ENCODE measurements around the gene TOR2A. TPM values are rescaled to one million over a fixed set of nuclear protein-coding genes. Genes with fewer than 3 reads are reported as not detected.

The TOR2A gene
- total and polyA plus RNA-seq, 9 donors = 2.8 to 12.6 (median 9.9) TPM

DNA sequence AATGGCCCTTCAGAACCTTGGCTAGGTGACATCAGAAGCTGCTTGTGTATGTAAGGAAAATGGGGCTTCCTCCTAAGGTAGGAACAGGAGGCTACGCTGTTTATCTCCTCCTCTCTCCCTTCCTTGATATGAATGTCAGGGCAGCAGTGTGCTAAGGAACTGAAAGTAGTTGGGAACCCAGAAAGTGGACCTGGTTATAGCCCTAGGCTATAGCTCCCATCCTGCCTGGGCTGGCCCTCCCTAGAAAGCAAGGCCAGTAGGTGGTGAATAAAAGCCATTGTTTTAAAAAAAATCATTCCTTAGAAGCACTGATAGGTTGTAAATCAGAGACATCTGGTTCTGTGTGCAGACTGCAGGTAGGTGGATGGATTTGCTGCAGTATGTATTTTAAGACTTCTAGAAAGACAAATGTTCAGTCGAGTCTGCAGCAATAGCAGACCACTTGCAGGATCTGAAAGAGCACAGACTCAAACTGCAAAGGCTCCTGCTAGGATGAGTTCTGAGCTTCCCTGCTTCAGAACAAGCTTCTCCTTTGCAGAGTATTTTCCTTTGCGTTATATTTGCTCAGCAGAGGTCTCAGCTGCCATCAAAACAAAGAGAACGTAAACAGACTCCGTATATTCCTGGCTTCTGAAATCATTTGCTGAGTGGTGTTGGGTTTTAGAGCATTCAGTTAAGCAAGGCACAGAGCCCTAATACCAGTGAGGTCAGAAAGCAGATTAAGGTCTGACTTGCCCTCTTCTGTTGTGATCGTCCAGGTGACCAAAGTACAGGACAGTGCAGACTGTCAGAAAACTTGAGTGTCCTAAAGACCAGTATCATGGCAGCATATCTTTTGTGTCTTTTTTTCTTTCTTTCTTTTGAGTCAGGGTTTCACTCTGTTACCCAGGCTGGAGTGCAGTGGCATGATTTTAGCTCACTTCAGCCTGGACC, 48.4 kb downstream of the TOR2A start:
- H3K9me3 ChIP-seq = no peaks in the 10 kb centered on the region
- WGBS, 3 donors = 75 to 88% (median 79%) methylated on average over 6 of the region's 6 CpGs
- no peaks in the 10 kb centered on the region for H3K4me1 ChIP-seq (ENCODE audit: insufficient read depth)
- no peaks in the 10 kb centered on the region for H3K36me3 ChIP-seq
- H3K4me3 ChIP-seq = no peak overlapping the region
- intact Hi-C loops (cut with DNase I) = no loop called here
- TF ChIP-seq, protein P1, sequence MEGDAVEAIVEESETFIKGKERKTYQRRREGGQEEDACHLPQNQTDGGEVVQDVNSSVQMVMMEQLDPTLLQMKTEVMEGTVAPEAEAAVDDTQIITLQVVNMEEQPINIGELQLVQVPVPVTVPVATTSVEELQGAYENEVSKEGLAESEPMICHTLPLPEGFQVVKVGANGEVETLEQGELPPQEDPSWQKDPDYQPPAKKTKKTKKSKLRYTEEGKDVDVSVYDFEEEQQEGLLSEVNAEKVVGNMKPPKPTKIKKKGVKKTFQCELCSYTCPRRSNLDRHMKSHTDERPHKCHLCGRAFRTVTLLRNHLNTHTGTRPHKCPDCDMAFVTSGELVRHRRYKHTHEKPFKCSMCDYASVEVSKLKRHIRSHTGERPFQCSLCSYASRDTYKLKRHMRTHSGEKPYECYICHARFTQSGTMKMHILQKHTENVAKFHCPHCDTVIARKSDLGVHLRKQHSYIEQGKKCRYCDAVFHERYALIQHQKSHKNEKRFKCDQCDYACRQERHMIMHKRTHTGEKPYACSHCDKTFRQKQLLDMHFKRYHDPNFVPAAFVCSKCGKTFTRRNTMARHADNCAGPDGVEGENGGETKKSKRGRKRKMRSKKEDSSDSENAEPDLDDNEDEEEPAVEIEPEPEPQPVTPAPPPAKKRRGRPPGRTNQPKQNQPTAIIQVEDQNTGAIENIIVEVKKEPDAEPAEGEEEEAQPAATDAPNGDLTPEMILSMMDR (IDR thresholded peaks at IDR 0.05) = no peak
- TF ChIP-seq POLR2A (IDR thresholded peaks at IDR 0.05) = no peak
- no peak for TF ChIP-seq EP300 (IDR thresholded peaks at IDR 0.05)
- no peak overlapping the region for H3K27ac ChIP-seq
- H3K27me3 ChIP-seq = no peaks in the 10 kb centered on the region
- no peak for DNase-seq

DNA sequence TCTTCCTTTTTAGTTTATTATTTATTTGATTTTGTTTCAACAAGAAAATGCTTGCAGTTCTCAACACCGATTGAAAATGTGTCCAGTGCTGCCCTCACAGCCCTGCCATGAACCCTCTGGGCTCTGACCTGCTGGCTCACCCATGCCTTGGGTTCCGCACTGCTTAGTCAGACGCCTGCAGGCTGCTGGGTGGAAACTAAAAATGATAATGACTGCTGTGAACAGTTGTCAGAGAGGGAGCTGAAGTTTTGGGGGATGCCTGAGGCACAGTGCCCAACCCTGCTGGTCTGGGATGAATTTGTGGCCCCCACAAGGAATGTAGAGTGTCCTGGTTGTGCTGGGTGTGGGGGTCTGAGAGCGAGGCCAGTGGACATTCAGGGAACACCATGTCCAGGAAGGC, 50.5 kb downstream of the TOR2A start:
- no peaks in the 10 kb centered on the region for H3K4me1 ChIP-seq (ENCODE audit: insufficient read depth)
- intact Hi-C loops (cut with DNase I) = no loop called here
- no peak for DNase-seq
- no peaks in the 10 kb centered on the region for H3K36me3 ChIP-seq
- H3K27ac ChIP-seq = no peak overlapping the region
- H3K27me3 ChIP-seq = no peaks in the 10 kb centered on the region
- 79 to 81% (median 80%) methylated on average over 4 of the region's 4 CpGs for WGBS, 3 donors
- no peak for TF ChIP-seq POLR2A (IDR thresholded peaks at IDR 0.05)
- no peaks in the 10 kb centered on the region for H3K9me3 ChIP-seq
- H3K4me3 ChIP-seq = no peak overlapping the region

DNA sequence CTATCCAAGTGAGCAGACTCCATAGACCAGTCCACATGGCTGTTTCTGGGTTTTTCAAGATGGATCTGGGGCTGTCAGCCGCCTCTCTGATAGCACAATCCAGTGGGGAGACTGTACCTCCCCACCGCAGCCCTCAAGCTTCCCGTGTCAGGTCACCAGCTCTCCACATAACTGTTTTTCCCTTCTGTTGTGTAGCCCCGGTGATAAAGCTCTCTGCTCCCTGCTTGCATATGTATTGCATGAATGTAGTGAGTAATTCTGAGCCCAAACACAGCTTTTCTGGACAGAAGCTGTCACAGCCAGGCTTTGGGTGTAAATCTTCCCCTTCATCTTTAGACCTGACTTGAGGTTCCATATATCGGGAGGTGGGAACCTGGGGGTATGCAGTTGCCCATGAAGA, 51.4 kb downstream of the TOR2A start:
- no peak for TF ChIP-seq EP300 (IDR thresholded peaks at IDR 0.05)
- no peak for TF ChIP-seq POLR2A (IDR thresholded peaks at IDR 0.05)
- TF ChIP-seq, protein P1 (IDR thresholded peaks at IDR 0.05) = no peak
- no peak overlapping the region for H3K4me3 ChIP-seq
- intact Hi-C loops (cut with DNase I) = no loop called here
- no peak for DNase-seq
- H3K27ac ChIP-seq = no peak overlapping the region
- WGBS, 3 donors = 82 to 91% (median 83%) methylated on average over 5 of the region's 5 CpGs
- H3K4me1 ChIP-seq (ENCODE audit: insufficient read depth) = no peaks in the 10 kb centered on the region
- no peaks in the 10 kb centered on the region for H3K27me3 ChIP-seq
- H3K9me3 ChIP-seq = no peaks in the 10 kb centered on the region
- no peaks in the 10 kb centered on the region for H3K36me3 ChIP-seq

DNA sequence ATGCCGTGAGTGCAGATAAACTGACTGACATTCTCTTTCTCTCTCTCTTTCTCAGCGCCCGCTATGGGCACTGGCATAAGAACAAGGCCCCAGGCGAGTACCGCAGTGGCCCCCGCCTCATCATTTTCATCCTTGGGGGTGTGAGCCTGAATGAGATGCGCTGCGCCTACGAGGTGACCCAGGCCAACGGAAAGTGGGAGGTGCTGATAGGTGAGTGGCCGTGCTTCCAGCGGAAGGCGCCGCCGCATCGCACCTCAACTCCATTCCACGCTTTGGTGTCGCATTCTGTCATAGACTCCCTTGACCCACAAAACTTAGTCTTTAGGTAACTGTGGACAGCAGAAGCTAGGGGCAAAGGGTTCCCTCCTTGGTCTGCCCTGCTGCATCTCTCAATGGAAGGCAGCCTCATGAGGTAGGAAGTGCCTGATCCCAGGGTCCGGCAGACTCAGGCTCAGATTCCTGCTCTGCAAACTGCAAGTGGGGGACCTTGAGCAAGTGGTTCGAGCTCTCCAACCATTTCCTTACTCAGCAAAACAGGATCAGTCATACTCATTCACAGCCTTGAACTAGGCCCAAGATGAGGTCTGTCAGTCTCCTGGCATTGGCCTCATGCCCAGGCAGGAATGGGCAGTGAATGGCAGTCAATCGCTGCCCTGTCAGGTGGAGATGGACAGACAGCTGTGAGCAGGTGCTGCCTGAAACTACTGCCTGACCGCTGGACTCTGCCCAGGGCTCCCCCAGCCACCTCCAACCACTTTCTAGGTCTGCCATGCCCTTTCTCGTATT, 52.5 kb downstream of the TOR2A start:
- intact Hi-C loops (cut with DNase I) = no loop called here
- Histone ChIP-seq H3K27ac (no peak overlapping the region), H3K4me3 (no peak overlapping the region), H3K27me3 (no peaks in the 10 kb centered on the region), H3K36me3 (no peaks in the 10 kb centered on the region), H3K4me1 (ENCODE audit: insufficient read depth) (no peaks in the 10 kb centered on the region), H3K9me3 (no peaks in the 10 kb centered on the region)
- DNase-seq = no peak
- WGBS, 3 donors = 87 to 89% (median 88%) methylated on average over 23 of the region's 23 CpGs
- TF ChIP-seq, protein P1 (IDR thresholded peaks at IDR 0.05) = no peak
- TF ChIP-seq EP300 (IDR thresholded peaks at IDR 0.05) = no peak
- TF ChIP-seq POLR2A (IDR thresholded peaks at IDR 0.05) = no peak

Other genes with a start within 250 kb of the TOR2A start
- 100 to 1,000 TPM in 1 of 7 donors, 10 to 100 TPM in 6; 46.8 to 102 (median 75.7) TPM for gene STXBP1, start 123.0 kb downstream of the TOR2A start, total RNA-seq
- gene STXBP1, start 123.0 kb downstream of the TOR2A start, polyA plus RNA-seq = 10 to 100 TPM; 18.8 to 84.2 TPM
- gene CFAP157, start 28.3 kb downstream of the TOR2A start, total RNA-seq = 10 to 100 TPM in 1 of 7 donors, 1 to 10 TPM in 4, under 1 TPM in 2; 0.63 to 99.0 (median 4.2) TPM
- gene CFAP157, start 28.3 kb downstream of the TOR2A start, polyA plus RNA-seq = under 1 TPM; 0.22 to 0.53 TPM
- 10 to 100 TPM in 5 of 7 donors, 1 to 10 TPM in 2; 5.7 to 27.7 (median 11.1) TPM for gene PTRH1, start 19.6 kb downstream of the TOR2A start, total RNA-seq
- gene PTRH1, start 19.6 kb downstream of the TOR2A start, polyA plus RNA-seq = 10 to 100 TPM in 1 of 2 donors, 1 to 10 TPM in 1; 1.0 to 12.9 TPM
- gene TTC16, start 19.2 kb downstream of the TOR2A start, total RNA-seq = 1 to 10 TPM in 1 of 7 donors, under 1 TPM in 3, not detected in 3; under 0.01 to 5.9 (median 0.34) TPM
- gene TTC16, start 19.2 kb downstream of the TOR2A start, polyA plus RNA-seq = under 1 TPM; 0.06 to 0.08 TPM
- gene SH2D3C, start 43.4 kb upstream of the TOR2A start, total RNA-seq = 10 to 100 TPM in 2 of 7 donors, 1 to 10 TPM in 5; 2.8 to 17.0 (median 4.6) TPM
- gene SH2D3C, start 43.4 kb upstream of the TOR2A start, polyA plus RNA-seq = 1 to 10 TPM; 1.9 to 9.2 TPM
- gene CDK9, start 50.7 kb upstream of the TOR2A start, total RNA-seq = 100 to 1,000 TPM in 6 of 7 donors, 10 to 100 TPM in 1; 88.7 to 209 (median 130) TPM
- gene CDK9, start 50.7 kb upstream of the TOR2A start, polyA plus RNA-seq = 10 to 100 TPM; 71.7 to 98.9 TPM
- 100 to 1,000 TPM; 111 to 209 (median 158) TPM for gene FPGS, start 67.6 kb upstream of the TOR2A start, total RNA-seq
- 100 to 1,000 TPM in 1 of 2 donors, 10 to 100 TPM in 1; 18.9 to 108 TPM for gene FPGS, start 67.6 kb upstream of the TOR2A start, polyA plus RNA-seq
- gene ENG, start 119.4 kb upstream of the TOR2A start, total RNA-seq = 100 to 1,000 TPM in 5 of 7 donors, 10 to 100 TPM in 2; 59.7 to 298 (median 217) TPM
- gene ENG, start 119.4 kb upstream of the TOR2A start, polyA plus RNA-seq = 100 to 1,000 TPM in 1 of 2 donors, 10 to 100 TPM in 1; 54.7 to 191 TPM
- gene AK1, start 142.4 kb upstream of the TOR2A start, total RNA-seq = 100 to 1,000 TPM in 6 of 7 donors, 10 to 100 TPM in 1; 30.9 to 174 (median 151) TPM
- 10 to 100 TPM; 37.7 to 87.4 TPM for gene AK1, start 142.4 kb upstream of the TOR2A start, polyA plus RNA-seq
- 100 to 1,000 TPM in 5 of 7 donors, 10 to 100 TPM in 2; 58.5 to 141 (median 111) TPM for gene ST6GALNAC6, start 164.3 kb upstream of the TOR2A start, total RNA-seq
- 100 to 1,000 TPM in 1 of 2 donors, 10 to 100 TPM in 1; 52.5 to 145 TPM for gene ST6GALNAC6, start 164.3 kb upstream of the TOR2A start, polyA plus RNA-seq
- gene ST6GALNAC4, start 181.7 kb upstream of the TOR2A start, total RNA-seq = 10 to 100 TPM; 29.5 to 58.4 (median 46.4) TPM
- gene ST6GALNAC4, start 181.7 kb upstream of the TOR2A start, polyA plus RNA-seq = 10 to 100 TPM in 1 of 2 donors, 1 to 10 TPM in 1; 2.2 to 34.0 TPM
- gene PIP5KL1, start 195.5 kb upstream of the TOR2A start, total RNA-seq = 1 to 10 TPM in 6 of 7 donors, under 1 TPM in 1; 0.48 to 4.0 (median 2.0) TPM
- gene PIP5KL1, start 195.5 kb upstream of the TOR2A start, polyA plus RNA-seq = under 1 TPM; 0.10 to 0.35 TPM
- 10 to 100 TPM; 10.6 to 37.1 (median 27.8) TPM for gene DPM2, start 202.6 kb upstream of the TOR2A start, total RNA-seq
- gene DPM2, start 202.6 kb upstream of the TOR2A start, polyA plus RNA-seq = 10 to 100 TPM; 22.7 to 27.2 TPM
- gene EEIG1, start 245.7 kb upstream of the TOR2A start, total RNA-seq = 100 to 1,000 TPM in 2 of 7 donors, 10 to 100 TPM in 4, 1 to 10 TPM in 1; 8.6 to 104 (median 76.0) TPM
- 10 to 100 TPM; 17.9 to 20.8 TPM for gene EEIG1, start 245.7 kb upstream of the TOR2A start, polyA plus RNA-seq

Measured in ovary (tissue), 9 donors.